Subcutaneous adipose tissue (tissue), 4 donors: ENCODE results near the gene SEC23IP. TPM values are rescaled to one million over a fixed set of nuclear protein-coding genes. Genes with fewer than 3 reads are reported as not detected.

Experiments used
- total RNA-seq, 4 donors: library from RNA; depleted of rRNA; stranded (reverse); fragments of >200 nt; gene quantifications; one replicate each; pipeline ENCODE4 v1.1.0, GENCODE V29; 2016
- TF ChIP-seq, protein P1 (sequence below): fragments of 450-650 bp; IDR thresholded peaks from one replicate; pipeline ENCODE4 v1.5.1; 2016; ENCODE audit warnings: low read depth, mild to moderate bottlenecking, control low read depth, antibody characterized with exemption, moderate library complexity

The SEC23IP gene
- total RNA-seq, 4 donors from 2014 or later: 12.8 to 33.9 (median 26.8) TPM

DNA sequence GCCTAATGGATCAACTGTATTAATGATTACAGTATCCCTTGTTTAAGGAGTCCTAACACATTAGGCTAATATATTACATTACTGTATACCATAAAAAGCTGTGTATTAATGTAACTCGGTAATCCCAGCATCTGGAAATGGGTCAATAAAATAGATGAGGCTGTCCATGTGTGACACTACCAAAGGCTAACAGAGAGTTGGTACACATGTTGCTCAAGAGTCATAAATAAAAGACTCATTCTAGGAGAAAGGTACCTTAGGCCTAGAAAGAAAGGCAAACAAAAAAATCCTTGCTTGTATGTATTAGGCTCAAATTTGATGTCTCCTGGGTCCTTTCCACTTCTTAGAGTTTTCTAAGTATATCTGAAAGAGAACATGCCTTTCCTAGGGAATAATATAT is 34.5 kb upstream of the SEC23IP start:
- TF ChIP-seq, protein P1, sequence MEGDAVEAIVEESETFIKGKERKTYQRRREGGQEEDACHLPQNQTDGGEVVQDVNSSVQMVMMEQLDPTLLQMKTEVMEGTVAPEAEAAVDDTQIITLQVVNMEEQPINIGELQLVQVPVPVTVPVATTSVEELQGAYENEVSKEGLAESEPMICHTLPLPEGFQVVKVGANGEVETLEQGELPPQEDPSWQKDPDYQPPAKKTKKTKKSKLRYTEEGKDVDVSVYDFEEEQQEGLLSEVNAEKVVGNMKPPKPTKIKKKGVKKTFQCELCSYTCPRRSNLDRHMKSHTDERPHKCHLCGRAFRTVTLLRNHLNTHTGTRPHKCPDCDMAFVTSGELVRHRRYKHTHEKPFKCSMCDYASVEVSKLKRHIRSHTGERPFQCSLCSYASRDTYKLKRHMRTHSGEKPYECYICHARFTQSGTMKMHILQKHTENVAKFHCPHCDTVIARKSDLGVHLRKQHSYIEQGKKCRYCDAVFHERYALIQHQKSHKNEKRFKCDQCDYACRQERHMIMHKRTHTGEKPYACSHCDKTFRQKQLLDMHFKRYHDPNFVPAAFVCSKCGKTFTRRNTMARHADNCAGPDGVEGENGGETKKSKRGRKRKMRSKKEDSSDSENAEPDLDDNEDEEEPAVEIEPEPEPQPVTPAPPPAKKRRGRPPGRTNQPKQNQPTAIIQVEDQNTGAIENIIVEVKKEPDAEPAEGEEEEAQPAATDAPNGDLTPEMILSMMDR: no peak

DNA sequence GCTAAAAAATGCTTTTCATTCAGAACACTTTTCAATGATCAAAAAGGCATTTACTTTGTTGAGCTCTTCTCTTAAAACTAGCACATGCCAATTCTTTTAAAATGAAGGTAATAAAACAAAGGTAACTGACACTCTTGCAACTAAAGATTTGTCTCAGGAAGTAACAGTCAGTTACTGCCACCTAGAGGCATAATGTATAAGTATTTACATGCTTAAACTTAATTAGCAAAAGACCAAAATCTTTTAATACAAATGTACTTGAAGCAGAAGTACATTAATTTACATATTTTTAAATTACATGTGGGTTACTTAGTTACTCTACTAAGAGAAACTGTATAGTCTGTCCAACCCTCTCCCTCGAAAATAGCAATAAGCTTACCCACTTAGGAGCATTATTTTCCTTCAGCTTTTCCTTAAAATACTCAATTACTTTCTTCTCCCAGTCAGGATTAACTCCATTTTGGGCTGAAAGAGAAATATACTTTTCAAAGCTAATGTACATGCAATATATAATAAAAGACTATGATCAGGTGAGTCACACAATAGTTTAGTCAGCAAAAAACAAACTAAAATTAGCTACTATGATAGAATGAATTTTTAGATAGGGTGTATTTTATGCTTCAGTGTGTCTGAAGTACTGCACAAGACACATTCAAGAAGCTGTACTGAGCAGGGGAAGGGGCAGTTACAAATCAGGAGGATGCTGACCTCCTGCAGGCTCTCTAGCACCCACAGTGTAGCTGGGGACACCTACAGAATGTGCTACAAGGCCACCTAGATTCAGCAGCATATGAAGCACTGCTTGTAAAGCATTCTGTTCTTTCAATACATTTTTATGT is 32.9 kb upstream of the SEC23IP start:
- TF ChIP-seq, protein P1: no peak

DNA sequence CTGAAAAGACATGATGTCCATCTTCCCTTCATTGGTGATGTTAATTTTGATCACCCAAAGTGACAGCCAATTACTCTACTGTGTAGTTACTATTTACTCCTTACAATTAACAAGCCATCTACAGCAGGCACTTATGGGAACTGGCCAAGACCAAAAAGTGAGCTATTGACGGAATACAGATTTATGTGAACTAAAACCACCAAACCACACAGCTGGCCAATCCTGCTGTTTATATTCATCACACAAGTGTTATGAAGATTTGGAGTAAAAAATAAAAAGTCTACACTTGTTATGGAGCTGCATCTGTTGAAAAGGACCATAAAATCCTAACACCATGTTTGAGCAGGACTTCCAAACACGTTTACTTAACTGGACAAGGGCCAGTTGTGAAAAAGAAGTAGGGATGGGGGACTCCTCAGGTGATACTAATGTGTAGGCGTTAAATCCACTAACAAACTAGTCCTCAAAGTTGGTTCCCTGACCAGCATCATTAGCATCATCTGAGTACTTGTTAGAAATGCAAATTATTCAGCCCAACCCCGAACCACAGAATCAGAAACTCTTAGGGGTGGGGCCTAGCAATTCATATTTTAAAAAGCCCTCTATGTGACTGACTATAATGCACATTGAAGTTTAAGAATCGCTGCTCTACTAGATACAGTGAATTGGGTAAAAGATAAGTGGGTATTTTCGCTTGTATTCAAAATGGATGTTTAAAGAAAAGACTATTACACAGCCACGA is 31.5 kb upstream of the SEC23IP start:
- TF ChIP-seq, protein P1: no peak

DNA sequence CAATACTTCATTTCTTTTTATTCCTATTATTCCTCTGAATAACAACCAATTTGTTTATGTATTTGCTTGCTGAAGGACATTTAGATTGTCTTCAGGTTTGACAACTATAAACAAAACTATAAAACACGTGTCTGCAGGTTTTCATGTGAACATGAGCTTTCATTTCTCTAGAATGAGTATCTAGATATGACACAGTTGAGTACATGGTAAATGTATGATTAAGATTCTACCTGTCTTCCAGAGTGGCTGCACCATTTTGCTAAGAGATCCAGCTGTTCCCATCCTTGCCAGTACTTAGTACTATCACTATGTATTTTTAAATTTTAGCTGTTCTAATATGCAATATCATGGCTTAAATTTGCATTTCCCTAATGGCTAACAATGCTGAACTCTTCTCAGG is 30.0 kb upstream of the SEC23IP start:
- TF ChIP-seq, protein P1: no peak

DNA sequence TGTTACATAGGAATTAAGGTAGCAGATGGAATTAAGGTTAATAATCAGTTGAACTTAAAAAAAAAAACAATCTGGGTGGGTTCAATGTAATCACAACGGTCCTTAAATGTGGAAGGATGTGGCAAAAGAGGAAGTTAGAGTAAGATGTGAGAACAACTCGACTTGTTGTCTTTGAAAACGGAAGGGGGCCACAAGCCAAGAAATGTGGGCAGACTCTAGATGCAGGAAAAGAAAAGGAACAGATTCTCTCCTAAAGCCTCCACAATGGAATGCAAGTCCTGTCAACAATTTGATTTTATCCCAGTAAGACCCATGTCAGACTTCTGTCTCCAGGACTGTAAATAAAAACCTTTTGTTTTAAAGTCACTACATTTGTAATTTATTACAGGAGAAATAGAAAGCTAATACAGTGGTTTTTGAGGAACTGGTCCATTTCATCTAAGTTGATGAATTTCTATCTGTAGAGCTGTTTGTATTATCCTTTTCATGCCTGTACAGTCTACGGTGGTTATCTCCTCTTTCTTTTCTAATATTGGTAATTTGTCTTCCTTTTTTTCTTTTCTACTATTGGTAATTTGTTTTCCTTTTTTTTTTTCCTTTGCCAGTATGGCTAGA is 28.5 kb upstream of the SEC23IP start:
- TF ChIP-seq, protein P1: no peak

DNA sequence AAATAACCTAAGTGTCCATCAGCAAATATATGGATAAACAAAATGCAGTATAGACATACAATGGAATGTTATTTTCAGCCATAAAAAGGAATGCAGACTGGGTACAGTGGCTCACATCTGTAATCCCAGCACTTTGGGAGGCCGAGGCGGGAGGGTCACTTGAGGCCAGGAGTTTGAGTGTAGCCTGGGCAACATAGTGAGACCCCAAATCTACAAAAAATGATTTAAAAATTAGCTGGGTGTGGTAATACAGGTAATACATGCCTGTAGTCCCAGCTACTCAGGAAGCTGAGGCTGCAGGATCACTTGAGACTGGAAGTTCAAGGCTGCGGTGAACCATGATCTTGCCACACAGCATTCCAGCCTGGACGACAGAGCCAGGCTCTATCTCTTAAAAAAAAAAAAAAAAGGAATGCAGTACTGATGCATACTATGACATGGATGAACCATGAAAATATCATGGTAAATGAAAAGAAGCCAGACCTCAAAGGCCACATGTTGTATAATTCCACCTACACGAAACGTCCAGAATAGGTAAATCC is 26.8 kb upstream of the SEC23IP start:
- TF ChIP-seq, protein P1: no peak

DNA sequence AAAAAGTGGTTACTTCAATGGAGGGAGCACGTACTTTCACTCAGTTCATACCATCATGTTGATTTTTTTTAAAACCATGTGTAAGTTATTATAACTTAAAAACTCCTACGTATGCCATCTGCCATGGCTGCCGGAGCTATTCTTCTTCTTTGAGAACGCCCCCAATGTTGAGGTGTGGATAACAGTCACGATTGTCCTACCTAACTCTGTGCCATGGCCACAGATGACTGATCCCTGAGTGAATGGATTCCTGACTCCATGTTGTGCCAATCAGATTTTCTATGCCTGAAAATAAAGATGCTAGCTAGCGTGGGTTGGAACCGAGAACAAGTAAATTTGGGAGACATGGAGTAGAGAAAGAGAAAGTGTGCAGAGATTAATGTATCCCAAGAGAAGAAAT is 25.2 kb upstream of the SEC23IP start:
- TF ChIP-seq, protein P1: no peak
